Sigmoid colon (tissue), 4 donors: Measurements from ENCODE around the gene PAK6.
A peak's percentile ranks its signal among the peaks of the same experiment; 100 is the strongest.

Experiments
- CTCF ChIP-seq, 4 experiments: fragments of 450-650 bp in 3 of 4; fragments of 200-600 bp in 1 of 4; IDR thresholded peaks; one replicate each; pipeline ENCODE4 v1.5.1; 2016 to 2019; ENCODE audit warnings: antibody characterized with exemption in 4 of 4, mild to moderate bottlenecking in 3 of 4, moderate library complexity in 2 of 4
- POLR2A ChIP-seq, 2 donors: fragments of 450-650 bp; IDR thresholded peaks; one replicate each; pipeline ENCODE4 v1.6.1; 2016; ENCODE audit warnings: antibody characterized with exemption in 2 of 2, mild to moderate bottlenecking in 2 of 2, moderate library complexity in 2 of 2
- POLR2AphosphoS5 ChIP-seq, 4 donors: sonication (generic); formaldehyde crosslinking; IDR thresholded peaks; one replicate each; pipeline ENCODE4 v1.6.1; 2017; ENCODE audit warnings: antibody characterized with exemption in 4 of 4

- TF ChIP-seq CTCF (IDR thresholded peaks at IDR 0.05): no peak
- peak in 1 of 4 donors; percentile 73 for TF ChIP-seq POLR2AphosphoS5 (IDR thresholded peaks at IDR 0.05)
- TF ChIP-seq POLR2A (IDR thresholded peaks at IDR 0.05): no peak
Measured at GRCh38 chr15:40263024-40263754, 24.3 kb downstream of the PAK6 start.
